Upper lobe of left lung (tissue), 4 donors: ENCODE data around the gene SND1.

Experiments used
- CTCF ChIP-seq, 6 experiments: fragments of 450-650 bp in 4 of 6; fragments of 200-600 bp in 2 of 6; sonication (generic) in 2 of 6; IDR thresholded peaks; one replicate each; pipeline ENCODE4 v1.5.1; 2016 to 2019; ENCODE audit warnings: antibody characterized with exemption in 6 of 6
- POLR2AphosphoS5 ChIP-seq, 2 donors: sonication (generic); formaldehyde crosslinking; IDR thresholded peaks; one replicate each; pipeline ENCODE4 v1.5.1; 2017; ENCODE audit warnings: antibody characterized with exemption in 2 of 2

- TF ChIP-seq CTCF (IDR thresholded peaks at IDR 0.05), result no peak
- TF ChIP-seq POLR2AphosphoS5 (IDR thresholded peaks at IDR 0.05), result no peak
Observed at GRCh38 chr7:127608446-127608845, 43.5 kb upstream of the SND1 start.
